ENCODE results near the gene LTA4H.

The LTA4H gene

DNA sequence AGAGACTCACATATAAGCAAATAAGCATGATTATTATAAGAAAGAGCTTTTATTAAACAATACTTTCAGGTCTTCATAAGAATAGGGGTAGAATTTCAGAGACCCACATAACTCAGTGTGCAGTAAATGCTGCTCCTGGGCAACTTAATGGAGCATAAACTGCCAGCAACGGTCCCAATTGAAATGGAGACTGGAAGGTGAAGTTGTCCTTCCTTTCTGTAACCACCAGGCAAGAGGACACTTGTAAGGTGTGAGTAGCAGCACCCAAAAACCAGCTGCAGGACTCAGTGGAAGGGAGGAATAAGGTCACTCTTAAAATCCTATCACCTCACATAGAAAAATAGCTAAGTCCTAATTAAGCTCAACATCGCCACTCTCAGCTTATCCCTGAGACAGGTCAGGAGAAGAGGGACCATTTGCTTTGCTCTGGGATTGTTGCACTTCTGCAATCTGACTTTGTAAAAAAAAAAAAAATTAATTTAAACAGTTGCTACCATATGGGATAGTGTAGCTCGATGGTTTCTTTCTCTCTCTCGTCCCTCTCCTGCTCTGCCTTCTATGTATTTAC, 22.7 kb upstream of the LTA4H start:
- DNase-seq: no peak

DNA sequence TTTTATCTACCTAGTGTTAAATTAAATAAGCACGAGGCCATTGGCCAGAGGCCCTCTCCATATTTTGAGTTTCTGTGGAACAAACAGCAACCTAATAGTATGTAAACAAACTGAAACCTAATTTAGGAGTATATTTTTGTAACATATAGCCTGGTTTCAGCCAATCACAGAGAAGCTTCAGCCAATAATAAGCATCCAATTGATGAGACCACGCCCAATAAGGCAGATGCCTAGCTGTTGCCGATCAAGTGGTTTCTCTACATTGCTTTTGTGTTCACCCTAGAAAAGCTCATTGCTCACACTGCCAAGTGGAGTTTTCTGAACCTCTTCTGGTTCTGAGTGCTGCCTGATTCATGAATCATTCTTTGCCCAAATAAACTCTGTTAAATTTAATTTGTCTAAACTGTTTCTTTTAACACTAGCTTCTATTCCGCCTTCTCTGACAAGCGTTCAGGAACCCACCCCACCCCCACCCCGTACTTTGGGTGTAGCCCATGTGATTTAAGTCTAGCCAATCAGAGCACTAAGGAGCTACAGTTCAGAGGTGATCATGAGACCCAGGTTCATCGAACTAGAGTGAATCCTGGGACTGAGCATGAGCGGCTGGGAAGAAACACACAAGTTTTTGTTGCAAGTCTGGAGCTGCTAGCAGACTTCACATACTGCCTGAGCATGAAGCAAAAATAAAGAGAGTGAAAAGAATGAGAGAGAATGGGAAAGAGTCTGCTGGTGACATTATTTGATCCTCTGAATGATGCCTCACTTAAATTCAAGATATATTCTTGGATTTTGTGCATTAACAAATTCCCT, 21.5 kb upstream of the LTA4H start:
- no peak for DNase-seq

DNA sequence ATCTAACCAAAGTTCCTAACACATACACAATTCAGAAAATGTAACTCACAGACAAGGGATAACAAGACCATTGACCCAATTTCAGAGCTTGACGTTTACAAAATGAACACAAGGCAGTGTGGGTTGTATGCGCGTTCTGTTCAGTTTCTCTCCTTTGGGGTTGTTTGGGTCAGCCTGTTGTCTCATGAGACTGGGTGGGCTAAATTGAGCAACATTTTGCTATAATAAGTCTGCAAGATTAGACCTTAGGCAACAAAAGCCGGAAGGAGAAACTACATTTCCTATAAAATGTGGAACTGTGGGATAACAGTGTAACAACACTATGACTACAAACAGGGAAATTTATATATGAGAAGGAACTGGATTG, 18.8 kb upstream of the LTA4H start:
- no peak for DNase-seq

DNA sequence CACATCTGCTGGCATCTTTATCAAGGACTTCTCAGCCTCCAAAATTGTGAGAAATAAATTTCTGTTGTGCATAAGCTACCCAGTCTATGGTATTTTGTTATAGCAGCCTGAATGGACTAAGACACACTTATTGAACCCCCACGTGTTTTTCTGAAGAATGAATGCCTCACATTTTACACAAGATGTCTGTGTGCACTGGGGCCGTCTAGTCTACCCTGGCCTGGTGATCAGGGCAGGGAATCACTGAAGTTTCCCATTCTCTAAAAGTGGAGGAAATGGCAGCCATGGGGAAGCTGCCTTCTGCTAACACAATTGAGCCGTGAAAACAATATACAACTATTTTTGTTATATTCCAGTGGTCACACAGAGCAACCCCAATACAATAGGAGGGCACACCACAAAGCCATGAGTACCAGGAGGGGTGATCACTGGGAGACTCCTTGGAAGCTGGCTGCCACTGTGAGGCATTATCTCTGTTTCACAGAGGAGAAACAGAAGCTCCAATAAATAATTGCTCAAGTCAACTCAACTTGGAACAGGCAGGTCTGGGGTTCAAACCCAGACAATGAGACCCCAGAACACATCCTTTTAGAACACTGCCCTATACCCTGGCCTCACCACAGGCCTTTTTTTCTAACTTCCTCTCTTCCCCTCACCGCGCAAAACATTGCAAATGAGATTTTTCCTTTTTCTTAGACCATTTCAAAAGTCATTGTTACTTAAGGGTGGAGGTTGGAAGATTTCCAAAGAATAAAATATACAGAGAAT, 18.3 kb upstream of the LTA4H start:
- no peak for DNase-seq

DNA sequence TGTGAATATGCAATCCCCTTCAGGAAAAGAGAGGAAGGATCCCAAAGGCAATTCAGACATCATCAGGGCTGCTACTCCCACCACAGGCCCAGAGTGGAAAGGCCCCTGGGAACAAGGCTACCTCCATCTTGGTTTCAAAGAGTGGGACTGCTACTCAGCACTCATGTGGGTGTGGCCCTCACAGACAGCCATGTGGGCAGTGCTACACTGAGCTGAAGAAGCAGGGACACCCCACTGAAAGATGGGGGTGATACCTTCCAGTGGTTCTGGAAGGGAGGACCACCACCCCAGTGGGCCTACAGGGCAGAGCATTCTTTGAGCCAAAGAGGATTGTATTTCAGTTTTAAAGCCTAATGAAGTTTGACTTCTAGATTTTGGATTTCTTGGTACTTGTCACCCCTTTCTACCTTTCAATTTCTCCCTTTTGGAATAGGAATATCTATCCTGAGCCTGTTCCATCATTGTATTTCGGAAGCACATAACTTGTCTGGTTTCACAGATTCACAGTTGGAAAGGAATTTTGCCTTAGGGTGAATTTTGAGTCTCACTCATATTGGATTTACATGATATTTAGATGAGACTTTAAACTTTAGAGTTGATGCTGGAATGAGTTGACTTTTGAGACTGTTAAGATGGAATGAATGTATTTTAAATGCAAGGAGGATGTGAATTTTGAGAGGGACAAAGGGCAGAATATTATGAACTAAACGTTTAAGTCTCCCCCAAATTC, 16.5 kb upstream of the LTA4H start:
- no peak for DNase-seq

DNA sequence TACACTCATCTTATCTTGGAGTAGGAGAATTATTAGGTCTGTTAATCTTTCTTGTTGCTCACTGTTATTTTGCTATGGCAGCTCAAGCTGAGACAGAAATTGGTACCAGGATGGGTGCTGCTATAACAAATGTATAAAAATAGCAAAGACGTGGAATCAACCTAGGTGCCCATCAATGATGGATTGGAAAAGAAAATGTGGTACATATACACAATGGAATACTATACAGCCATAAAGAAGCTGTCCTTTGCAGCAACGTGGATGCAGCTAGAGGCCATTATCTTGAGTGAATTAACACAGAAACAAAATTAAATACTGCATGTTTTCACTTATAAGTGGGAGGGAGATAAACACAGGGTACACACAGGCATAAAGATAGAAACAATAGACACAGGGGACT, 14.8 kb upstream of the LTA4H start:
- DNase-seq: no peak

DNA sequence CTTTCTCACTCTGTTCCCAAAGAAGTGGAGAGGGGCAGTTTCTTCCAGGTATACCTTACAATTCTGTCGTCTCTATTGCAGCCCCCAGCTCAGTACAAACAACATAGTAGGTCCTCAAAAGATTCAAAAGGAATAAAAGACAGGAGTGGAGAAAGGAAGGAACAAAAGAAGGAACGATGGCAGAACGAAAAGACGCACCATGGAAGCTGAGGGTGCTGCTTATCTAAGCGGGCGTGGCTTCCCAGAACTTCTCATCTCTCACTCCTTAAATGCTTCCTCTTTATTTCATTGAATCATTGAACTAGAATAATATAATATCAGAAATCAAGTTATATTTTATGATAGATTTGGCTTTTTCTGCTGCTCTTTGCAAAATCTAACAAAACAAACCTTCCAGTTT, 13.7 kb upstream of the LTA4H start:
- DNase-seq: no peak

DNA sequence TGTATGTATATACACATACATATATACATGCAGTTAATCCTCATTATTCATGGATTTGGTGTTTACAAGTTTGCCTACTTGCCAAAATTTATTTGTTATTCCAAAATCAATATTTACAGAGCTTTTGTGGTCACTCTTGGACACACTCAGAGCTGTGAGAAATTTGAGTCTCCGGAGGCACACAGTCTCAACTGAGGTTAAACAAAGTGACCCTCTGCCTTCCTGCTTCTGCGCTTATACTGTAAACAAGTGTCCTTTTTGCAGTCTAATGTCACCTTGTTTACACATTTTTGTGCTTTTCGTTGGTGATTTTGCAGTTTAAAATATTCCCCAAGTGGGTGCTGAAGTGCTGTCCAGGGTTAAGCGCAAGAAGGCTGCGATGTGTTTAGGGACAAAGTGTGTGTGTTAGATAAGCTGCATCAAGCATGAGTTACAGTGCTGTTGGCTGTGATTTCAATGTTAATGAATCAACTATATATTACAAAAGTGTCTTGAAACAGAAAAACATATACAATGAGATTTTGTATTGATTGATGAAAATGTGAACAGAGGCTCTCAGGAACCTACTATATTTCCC, 13.1 kb upstream of the LTA4H start:
- no peak for DNase-seq

DNA sequence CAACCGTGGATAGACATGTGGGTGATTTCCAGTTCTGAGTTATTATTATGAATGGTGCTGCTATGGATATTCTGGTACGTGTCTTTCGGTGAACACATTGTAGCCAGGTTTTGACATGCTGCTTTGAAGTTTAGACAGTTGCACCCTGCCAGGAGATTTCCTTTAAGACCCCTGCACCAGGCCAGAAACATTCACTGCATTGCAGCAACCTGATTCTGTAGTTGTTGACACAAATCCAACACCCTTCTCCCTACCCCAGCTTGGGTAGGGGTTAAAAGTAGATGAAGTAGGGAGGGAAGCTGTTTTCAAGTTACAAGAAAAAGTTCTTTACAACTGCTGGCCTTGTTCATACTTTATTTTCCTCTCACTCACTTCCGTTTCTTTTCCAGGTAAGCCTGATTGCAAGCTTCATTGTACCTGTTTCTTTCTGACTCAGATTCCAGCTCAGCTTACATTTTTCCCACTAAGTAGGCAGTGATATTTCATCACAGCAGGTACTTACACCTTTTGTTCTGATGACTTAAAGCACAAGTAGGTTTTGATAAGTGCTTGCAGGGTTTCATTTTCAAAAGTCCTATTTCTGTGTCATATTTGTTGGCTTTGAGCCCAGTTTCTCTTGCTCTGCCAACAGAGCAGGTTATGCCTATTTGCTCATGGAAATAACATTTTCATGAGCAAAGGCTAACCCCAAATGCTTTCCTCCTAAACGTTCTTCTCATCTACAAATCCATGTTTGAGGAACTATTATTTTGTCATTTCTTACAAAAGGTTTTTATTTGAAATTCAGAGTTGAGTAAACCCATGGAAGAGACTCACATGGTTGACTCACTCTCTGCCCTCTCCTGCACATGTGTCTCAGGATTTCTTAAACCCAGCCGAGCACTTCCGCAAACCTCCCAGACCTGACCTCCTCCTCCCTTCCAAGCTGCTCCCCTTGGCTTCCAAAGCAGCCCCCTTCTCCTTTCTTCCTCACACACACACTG, 12.1 kb upstream of the LTA4H start:
- DNase-seq: peak; percentile 61

DNA sequence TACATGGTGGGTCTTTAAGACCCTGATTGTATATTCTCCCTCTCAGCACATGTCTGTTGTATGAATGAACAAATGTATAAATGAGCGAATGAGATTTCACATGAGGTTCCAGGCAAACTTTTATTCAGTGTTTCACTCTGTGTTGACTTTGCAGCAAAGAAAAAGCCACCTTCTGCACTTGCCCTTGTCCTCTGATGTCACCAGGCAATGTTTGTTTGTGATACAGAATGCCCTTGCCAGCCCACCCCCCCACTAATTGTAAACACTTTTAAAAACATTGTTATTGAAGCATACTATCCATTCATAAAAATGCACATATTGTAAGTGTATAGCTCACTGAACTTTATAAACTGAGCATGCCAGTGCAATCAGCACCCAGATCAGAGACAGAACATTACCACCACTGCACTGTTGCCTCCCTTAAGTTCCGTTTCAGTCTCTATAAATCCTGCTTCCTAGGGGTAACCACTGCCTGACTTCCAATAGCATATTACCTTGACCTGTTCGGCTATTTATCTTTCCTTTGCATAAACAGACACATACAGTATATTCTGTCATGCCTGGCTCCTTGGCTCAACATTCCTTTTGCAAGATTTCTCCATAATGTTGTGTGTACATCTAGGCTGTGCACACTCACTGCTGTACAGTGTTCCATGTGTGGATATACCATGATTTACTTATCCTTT, 11.3 kb upstream of the LTA4H start:
- DNase-seq: no peak

DNA sequence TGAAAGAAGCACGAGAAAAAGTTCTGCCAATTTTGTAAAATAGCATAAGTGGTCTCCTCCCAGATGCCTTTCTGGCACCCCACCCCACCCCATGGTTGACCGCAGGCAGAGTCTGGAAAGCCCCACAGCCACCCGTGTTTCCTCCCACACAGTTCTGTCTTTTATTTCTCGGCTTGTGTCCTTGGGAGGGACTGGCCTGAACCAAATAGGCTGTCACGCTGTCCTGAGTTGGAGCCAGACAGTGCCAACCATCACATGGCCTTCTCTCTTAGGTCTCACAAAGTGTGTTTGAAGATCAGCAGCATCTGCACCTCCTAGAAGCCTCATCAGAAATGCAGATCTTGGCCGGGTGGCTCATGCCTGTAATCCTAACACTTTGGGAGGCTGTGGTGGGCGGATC, 10.2 kb upstream of the LTA4H start:
- DNase-seq: no peak

DNA sequence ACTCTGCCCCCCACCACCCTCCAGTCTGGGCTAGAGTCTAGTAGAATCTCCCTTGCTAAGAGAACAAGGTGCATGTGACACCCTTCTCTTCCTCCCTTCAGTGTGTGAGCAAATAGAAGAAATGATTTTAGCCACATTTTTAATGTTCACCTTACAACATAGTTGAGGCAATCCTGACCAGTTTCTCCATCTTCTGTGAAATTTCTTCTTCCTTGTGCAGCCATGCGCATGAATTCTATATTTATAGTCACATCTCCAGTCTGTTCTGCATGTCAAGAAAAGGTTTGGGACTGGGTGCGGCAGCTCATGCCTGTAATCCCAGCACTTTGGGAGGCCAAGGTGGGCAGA, 9.5 kb upstream of the LTA4H start:
- no peak for DNase-seq

DNA sequence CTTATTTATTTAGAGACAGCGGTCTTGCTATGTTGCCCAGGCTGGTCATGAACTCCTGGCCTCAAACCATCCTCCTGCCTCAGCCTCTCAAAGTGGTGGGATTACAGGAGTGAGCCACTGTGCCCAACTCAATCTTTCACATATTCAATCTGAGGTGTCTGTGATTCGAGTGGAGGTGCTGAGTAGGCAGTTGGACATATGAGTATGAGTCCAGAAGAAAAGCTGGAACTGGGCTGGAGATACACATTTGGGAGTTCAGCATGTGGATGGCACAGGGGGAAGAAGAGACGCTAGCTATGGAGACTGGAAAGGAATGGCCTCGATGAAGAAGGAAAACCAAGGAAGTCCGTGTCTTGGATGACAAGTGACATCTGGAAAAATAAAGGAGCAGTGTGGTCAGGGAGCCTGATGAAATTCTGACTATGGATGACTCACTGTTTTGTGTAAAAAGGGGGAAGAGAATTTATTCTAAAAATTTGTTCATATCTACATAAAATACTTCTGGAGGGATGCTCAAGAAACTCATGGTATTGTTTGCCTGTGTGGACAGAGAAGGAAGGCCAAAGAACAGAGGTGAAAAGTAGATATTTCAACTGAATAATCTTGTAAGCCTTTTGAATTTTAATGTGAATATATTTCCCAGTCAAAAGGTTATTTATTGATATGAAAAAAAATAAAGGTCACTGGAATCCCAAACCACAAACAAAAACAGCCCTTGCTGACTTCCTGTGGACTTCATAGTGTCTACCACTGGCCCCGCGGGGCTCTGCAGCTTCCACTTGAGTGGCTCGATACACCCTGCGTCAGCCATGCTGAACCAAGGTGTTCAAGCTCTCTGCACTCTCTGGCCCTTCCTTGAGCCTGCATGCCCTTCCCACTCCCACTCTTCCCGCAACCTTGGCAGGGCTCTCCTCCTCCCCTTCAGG, 8.9 kb upstream of the LTA4H start:
- DNase-seq: peak; percentile 81

DNA sequence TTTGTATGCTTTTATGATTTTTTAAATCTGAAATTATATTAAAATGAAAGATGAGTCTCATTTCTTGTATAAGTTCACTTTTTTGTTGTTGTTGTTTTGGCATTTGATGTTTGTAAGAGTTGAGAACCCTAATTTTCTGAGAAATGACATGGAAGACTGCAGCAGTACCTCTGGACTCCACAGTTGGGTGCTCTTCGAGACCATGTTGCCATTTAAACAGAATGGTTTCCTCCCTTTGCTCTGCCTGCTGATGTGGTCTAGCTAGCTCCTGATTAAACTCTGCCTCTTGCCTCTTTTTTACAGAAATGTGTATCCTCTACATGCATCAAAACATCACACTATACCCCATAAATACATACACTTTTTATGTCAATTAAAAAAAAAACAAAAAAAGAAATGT, 5.8 kb upstream of the LTA4H start:
- DNase-seq: no peak

DNA sequence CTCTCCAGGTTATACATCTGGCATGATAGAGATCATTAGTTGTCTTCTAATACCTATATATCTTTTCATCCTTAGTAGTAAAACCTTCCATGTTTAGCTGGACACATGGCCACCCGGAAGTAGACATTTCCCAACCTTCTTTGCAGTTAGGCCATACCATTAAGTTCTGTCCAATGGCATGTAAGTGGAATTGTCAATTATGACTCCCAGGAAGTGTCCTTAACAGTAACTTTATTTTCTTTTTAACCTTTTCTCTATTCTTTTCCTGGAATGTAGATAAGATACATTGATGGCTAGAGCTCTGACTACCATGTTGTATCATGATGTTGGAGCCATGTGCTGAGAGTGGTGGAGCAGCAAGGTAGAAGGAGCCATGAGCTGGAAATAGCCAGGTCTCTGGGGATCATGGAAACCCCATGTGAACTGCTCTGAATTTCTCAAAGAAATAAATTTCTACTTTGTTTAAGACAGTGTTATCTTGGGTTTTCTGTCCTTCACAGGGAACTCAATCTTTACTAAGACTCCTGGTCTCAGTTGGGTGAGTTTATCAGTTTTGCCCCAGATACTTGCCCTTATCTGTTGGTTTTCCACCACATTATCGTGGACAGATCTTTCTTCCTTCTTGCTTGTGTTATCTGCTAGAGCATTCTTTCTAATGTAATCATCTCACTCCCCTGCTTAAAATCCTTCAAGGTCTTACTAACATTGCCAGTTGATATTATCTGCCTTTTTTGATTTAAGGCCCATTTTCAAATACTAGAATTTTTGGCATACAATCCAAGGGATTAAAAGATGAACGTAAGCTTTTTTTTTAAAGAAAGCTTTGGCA, 5.1 kb upstream of the LTA4H start:
- no peak for DNase-seq

DNA sequence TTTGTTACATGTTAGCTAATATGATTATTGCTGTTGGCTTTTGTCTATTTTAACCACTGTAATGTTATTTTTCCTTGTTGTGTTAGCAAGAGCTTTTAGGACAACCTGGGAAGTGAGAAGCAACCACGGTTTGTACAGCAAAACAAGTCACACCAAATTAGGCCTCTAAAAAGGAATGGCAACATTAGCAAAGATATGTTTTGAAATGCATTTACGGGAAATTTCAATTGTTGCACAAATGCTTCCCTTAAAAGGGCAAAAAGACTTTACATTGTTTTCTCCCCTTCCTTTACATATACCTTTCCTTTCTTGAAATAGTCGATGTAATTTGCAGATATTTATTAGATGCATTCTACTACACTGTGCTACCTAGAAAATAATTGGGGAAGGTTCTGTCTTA, 4.1 kb upstream of the LTA4H start:
- DNase-seq: no peak

DNA sequence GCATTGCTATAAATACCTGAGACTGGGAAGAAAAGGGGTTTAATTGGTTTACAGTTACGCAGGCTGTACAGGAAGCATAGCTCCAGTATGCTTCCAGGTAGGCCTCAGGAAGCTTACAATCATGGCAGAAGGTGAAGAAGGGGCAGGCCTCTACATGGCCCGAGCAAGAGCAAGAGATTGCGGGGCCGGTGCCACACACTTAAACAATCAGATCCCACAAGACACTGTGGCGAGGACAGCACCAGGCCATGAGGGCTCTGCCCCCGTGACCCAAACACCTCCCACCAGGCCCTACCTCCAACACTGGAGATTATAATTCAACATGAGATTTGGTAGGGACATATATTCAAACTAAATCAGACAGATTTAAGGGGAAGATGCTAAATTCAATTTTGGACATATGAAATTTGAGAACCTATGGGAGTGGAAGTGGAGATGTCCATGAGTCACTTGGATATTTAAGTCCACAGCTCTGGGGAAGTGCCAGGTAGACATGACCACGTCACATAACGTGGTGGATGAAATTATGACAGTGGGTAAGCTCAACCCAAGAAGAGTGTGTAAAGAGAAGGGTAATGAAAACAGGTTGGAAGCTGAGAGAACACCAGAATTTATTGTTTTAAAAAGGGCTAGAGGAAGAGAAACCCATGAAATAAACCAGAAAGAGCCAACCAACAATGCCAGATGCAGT, 1.5 kb upstream of the LTA4H start:
- peak; percentile 31 for DNase-seq

DNA sequence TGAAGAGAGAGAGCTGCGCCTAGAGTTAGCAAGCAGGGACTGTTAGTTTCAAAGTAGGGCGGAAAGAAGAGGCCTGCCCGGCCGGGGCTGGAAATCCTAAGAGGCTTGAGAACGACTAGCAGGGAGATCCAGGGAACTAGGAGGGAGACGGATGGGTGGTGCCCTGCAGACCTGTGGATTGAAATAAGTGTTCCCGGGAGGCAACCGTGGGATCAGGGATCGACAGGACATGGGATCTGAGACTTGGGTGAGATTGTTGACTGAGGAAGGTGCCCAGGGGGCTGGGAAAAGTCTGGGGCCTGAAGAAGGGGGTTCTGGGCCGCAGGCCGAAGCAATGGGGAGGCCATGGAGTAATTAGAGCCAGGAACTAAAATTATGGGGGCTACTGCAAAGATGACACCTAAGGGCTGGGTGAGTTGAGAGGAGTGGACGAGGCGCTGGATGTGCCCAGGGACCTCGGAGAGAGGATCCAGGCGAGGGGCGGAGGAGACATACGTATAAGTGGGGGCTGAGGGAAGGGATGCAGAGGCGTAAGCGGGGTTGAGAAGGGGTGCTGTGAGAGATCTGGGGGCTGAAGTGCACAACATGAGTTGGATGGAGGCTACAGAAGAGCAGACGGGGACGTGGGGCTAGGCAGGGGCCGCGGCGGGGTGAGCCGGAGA, 635 bp downstream of the LTA4H start:
- DNase-seq: peak; percentile 27
